Mononuclear cell (primary cell): Measurements from ENCODE around the gene ABCA8. TPM values are rescaled to one million over a fixed set of nuclear protein-coding genes. Genes with fewer than 3 reads are reported as not detected.

Experiments
- total RNA-seq: library from RNA; depleted of rRNA; stranded (reverse); fragments of >200 nt; gene quantifications from one replicate; pipeline ENCODE4 v1.2.3, GENCODE V29; 2012

ABCA8 gene
- total RNA-seq, 1 donor = under 0.01 TPM

Other genes starting within 250 kb of the ABCA8 start
- gene ABCA9, start 105.5 kb upstream of the ABCA8 start, total RNA-seq = 0.42 TPM
- 1.7 TPM for gene ABCA6, start 186.5 kb upstream of the ABCA8 start, total RNA-seq